Measurements from ENCODE around the gene IGSF21.

GRCh38 chr1:18397641-18398040, 290.0 kb downstream of the IGSF21 start:
- TF ChIP-seq, protein P1, sequence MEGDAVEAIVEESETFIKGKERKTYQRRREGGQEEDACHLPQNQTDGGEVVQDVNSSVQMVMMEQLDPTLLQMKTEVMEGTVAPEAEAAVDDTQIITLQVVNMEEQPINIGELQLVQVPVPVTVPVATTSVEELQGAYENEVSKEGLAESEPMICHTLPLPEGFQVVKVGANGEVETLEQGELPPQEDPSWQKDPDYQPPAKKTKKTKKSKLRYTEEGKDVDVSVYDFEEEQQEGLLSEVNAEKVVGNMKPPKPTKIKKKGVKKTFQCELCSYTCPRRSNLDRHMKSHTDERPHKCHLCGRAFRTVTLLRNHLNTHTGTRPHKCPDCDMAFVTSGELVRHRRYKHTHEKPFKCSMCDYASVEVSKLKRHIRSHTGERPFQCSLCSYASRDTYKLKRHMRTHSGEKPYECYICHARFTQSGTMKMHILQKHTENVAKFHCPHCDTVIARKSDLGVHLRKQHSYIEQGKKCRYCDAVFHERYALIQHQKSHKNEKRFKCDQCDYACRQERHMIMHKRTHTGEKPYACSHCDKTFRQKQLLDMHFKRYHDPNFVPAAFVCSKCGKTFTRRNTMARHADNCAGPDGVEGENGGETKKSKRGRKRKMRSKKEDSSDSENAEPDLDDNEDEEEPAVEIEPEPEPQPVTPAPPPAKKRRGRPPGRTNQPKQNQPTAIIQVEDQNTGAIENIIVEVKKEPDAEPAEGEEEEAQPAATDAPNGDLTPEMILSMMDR (optimal IDR thresholded peaks at IDR 0.05 in 1 of 3, IDR thresholded peaks at IDR 0.05 in 1 of 3, conservative IDR thresholded peaks at IDR 0.05 in 1 of 3; ENCODE audit: extremely low read depth in 1 of 3, insufficient read depth in 2 of 3, low read length in 3 of 3), result no peak
- no peak for TF ChIP-seq EZH2 (IDR thresholded peaks at IDR 0.05; ENCODE audit: low read length)

All from keratinocyte (primary cell).